GM04504 (cell line): Measurements from ENCODE around the gene GTPBP10.
A peak's percentile ranks its signal among the peaks of the same experiment; 100 is the strongest.

Experiments
- DNase-seq: peaks from one replicate; pipeline ENCODE4 v3.0.0-alpha.2; 2012; ENCODE audit warnings: low read depth

The GTPBP10 gene

GRCh38 chr7:90351987-90352386, 5.5 kb downstream of the GTPBP10 start:
- DNase-seq, result no peak

- no peak for DNase-seq
Observed at GRCh38 chr7:90383422-90383821, 36.9 kb downstream of the GTPBP10 start.

- DNase-seq, result no peak
Observed at GRCh38 chr7:90383861-90384260, 37.3 kb downstream of the GTPBP10 start.

- DNase-seq, result no peak
Observed at GRCh38 chr7:90384433-90384832, 37.9 kb downstream of the GTPBP10 start.

- no peak for DNase-seq
Observed at GRCh38 chr7:90387470-90388240, 41.1 kb downstream of the GTPBP10 start.

GRCh38 chr7:90390926-90391325, 44.4 kb downstream of the GTPBP10 start:
- no peak for DNase-seq

GRCh38 chr7:90391488-90391887, 45.0 kb downstream of the GTPBP10 start:
- no peak for DNase-seq

GRCh38 chr7:90396420-90396819, 49.9 kb downstream of the GTPBP10 start:
- DNase-seq, result no peak

GRCh38 chr7:90401989-90402388, 55.5 kb downstream of the GTPBP10 start:
- no peak for DNase-seq

GRCh38 chr7:90402785-90403173, 56.3 kb downstream of the GTPBP10 start:
- DNase-seq, result no peak

GRCh38 chr7:90403174-90404113, 56.9 kb downstream of the GTPBP10 start, which contains the start of gene CLDN12:
Gene CLDN12 (plus strand): TSS chr7:90403461. CDS start chr7:90412677, 9,216 bp downstream.
- peak; percentile 90 for DNase-seq

GRCh38 chr7:90404777-90405176, 58.3 kb downstream of the GTPBP10 start:
- DNase-seq, result no peak

- DNase-seq, result no peak
Observed at GRCh38 chr7:90407484-90407821, 60.9 kb downstream of the GTPBP10 start.

- DNase-seq, result no peak
Observed at GRCh38 chr7:90408142-90408541, 61.6 kb downstream of the GTPBP10 start.

- DNase-seq, result no peak
Observed at GRCh38 chr7:90409667-90410066, 63.2 kb downstream of the GTPBP10 start.

- DNase-seq, result no peak
Observed at GRCh38 chr7:90411510-90411909, 65.0 kb downstream of the GTPBP10 start.

GRCh38 chr7:90412458-90413184, 66.1 kb downstream of the GTPBP10 start:
- no peak for DNase-seq

- no peak for DNase-seq
Observed at GRCh38 chr7:90413185-90413528, 66.6 kb downstream of the GTPBP10 start.

GRCh38 chr7:90421651-90422050, 75.1 kb downstream of the GTPBP10 start:
- no peak for DNase-seq

GRCh38 chr7:90424720-90425119, 78.2 kb downstream of the GTPBP10 start:
- DNase-seq, result no peak

GRCh38 chr7:90425376-90425775, 78.9 kb downstream of the GTPBP10 start:
- no peak for DNase-seq

- no peak for DNase-seq
Observed at GRCh38 chr7:90430614-90431460, 84.3 kb downstream of the GTPBP10 start.
